Progenitor cell of endocrine pancreas (in vitro differentiated cells): Measurements from ENCODE around the gene CLSTN2. TPM values are rescaled to one million over a fixed set of nuclear protein-coding genes. Genes with fewer than 3 reads are reported as not detected.

ENCODE experiments used
- DNase-seq: peaks from one replicate; pipeline ENCODE4 v3.0.0; 2021; ENCODE audit warnings: low spot score; ENCODE audit not compliant: unreplicated experiment
- H3K27ac Mint-ChIP-seq: 2 replicates; pipeline ENCODE4 v1.8.0; 2021; ENCODE audit warnings: mild to moderate bottlenecking, moderate library complexity, mixed read lengths
- H3K27me3 Mint-ChIP-seq: 2 replicates; pipeline ENCODE4 v1.8.0; 2021; ENCODE audit warnings: mixed read lengths
- H3K36me3 Mint-ChIP-seq: 2 replicates; pipeline ENCODE4 v1.8.0; 2022; ENCODE audit warnings: mixed read lengths; ENCODE audit not compliant: insufficient read depth
- H3K4me1 Mint-ChIP-seq: 2 replicates; pipeline ENCODE4 v1.8.0; 2021; ENCODE audit warnings: low read depth, mixed read lengths
- H3K4me3 Mint-ChIP-seq: 2 replicates; pipeline ENCODE4 v1.8.0; 2021; ENCODE audit warnings: low read depth, mild to moderate bottlenecking, moderate library complexity, mixed read lengths
- H3K9me3 Mint-ChIP-seq: 2 replicates; pipeline ENCODE4 v1.8.0; 2021; ENCODE audit warnings: low read depth, mixed read lengths
- total RNA-seq: library from RNA; stranded (reverse); gene quantifications from 2 replicates; pipeline ENCODE4 v1.2.1, GENCODE V29; 2021
- TF ChIP-seq, protein P1 (sequence below): fragments of 200-600 bp; sonication (generic); IDR thresholded peaks from one replicate; pipeline ENCODE4 v1.5.0; 2021; ENCODE audit warnings: antibody characterized with exemption, mild to moderate bottlenecking; ENCODE audit not compliant: unreplicated experiment

Gene CLSTN2
- total RNA-seq, 1 donor from 2014 or later, result 2.8 TPM

DNA sequence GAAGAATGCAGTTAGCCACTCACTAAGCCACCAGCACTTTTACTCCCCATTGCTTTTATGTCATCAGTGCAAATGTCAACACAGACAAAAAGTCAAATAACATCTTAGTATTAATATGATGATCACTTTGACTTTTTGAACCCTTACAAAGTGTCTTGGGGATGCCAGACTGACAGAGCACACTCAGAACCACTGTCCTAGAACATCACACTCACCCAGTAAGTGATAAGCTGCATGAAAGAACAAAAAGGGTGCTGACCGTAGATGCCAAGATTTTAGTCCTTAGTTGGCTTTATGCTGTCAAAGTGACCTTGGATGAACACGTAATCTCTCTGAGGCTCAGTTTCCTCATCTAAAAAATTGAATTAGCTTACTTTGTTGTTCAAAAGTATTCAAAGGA lies 463.4 kb downstream of the CLSTN2 start:
- TF ChIP-seq, protein P1, sequence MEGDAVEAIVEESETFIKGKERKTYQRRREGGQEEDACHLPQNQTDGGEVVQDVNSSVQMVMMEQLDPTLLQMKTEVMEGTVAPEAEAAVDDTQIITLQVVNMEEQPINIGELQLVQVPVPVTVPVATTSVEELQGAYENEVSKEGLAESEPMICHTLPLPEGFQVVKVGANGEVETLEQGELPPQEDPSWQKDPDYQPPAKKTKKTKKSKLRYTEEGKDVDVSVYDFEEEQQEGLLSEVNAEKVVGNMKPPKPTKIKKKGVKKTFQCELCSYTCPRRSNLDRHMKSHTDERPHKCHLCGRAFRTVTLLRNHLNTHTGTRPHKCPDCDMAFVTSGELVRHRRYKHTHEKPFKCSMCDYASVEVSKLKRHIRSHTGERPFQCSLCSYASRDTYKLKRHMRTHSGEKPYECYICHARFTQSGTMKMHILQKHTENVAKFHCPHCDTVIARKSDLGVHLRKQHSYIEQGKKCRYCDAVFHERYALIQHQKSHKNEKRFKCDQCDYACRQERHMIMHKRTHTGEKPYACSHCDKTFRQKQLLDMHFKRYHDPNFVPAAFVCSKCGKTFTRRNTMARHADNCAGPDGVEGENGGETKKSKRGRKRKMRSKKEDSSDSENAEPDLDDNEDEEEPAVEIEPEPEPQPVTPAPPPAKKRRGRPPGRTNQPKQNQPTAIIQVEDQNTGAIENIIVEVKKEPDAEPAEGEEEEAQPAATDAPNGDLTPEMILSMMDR, result no peak
- Mint-ChIP-seq H3K36me3 (no peaks in the 10 kb centered on the region), H3K4me1 (no peaks in the 10 kb centered on the region), H3K27me3 (peaks cover 2% of the 10 kb centered on the region), H3K9me3 (no peaks in the 10 kb centered on the region), H3K27ac (no peak overlapping the region), H3K4me3 (no peak overlapping the region)
- DNase-seq, result no peak

DNA sequence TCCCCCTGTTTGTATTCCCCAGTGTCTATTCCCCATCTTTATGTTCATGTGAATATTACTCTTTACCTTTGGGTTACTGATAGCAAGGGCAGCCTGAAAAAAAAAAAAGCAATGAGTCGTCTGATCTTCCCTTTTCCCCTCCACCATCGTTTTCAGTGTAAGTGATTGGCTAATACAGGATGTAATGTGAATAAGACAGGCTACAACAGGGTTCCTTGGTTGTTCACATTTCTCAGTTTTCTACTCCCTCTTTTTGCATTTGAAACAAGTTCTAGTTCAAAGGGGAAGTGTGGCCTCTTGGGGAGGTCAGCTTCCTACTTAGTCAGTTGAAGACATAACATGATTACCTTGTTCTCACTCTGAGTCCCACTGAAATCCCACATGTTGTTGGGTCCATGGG lies 464.9 kb downstream of the CLSTN2 start:
- Mint-ChIP-seq H3K27me3 (peaks cover 7% of the 10 kb centered on the region), H3K4me1 (peaks cover 3% of the 10 kb centered on the region), H3K4me3 (no peak overlapping the region), H3K27ac (no peak overlapping the region), H3K9me3 (no peaks in the 10 kb centered on the region), H3K36me3 (no peaks in the 10 kb centered on the region)
- TF ChIP-seq, protein P1, result no peak
- DNase-seq, result no peak

GRCh38 chr3:140403079-140403478 lies 468.1 kb downstream of the CLSTN2 start:
- no peak overlapping the region for H3K4me3 Mint-ChIP-seq
- peaks cover 4% of the 10 kb centered on the region for H3K4me1 Mint-ChIP-seq
- no peak overlapping the region for H3K27ac Mint-ChIP-seq
- TF ChIP-seq, protein P1, result no peak
- no peak for DNase-seq
- no peaks in the 10 kb centered on the region for H3K9me3 Mint-ChIP-seq
- H3K36me3 Mint-ChIP-seq, result no peaks in the 10 kb centered on the region
- peaks cover 7% of the 10 kb centered on the region for H3K27me3 Mint-ChIP-seq

GRCh38 chr3:140403608-140404007 lies 468.6 kb downstream of the CLSTN2 start:
- no peak overlapping the region for H3K27ac Mint-ChIP-seq

GRCh38 chr3:140406655-140407054 lies 471.7 kb downstream of the CLSTN2 start:
- H3K27ac Mint-ChIP-seq, result no peak overlapping the region

More at GRCh38 chr3:140403608-140404007, 468.6 kb downstream of the CLSTN2 start:
- no peak overlapping the region for H3K4me3 Mint-ChIP-seq
- no peak for DNase-seq
- no peaks in the 10 kb centered on the region for H3K9me3 Mint-ChIP-seq
- peaks cover 4% of the 10 kb centered on the region for H3K4me1 Mint-ChIP-seq
- peaks cover 7% of the 10 kb centered on the region for H3K27me3 Mint-ChIP-seq
- TF ChIP-seq, protein P1, result no peak
- no peaks in the 10 kb centered on the region for H3K36me3 Mint-ChIP-seq

More at GRCh38 chr3:140406655-140407054, 471.7 kb downstream of the CLSTN2 start:
- no peak for DNase-seq
- Mint-ChIP-seq H3K27me3 (peaks cover 4% of the 10 kb centered on the region), H3K4me3 (no peak overlapping the region), H3K36me3 (peaks cover 1% of the 10 kb centered on the region), H3K4me1 (peaks cover 4% of the 10 kb centered on the region), H3K9me3 (peaks cover 5% of the 10 kb centered on the region)
- TF ChIP-seq, protein P1, result no peak
